Stimulated activated CD8-positive, alpha-beta memory T cell treated with anti-CD3 and anti-CD28 coated beads, Interleukin-4, amount 100 ng/mL, for 4 hours (primary cell): ENCODE data around the gene KRTAP4-8.
"Not testable (repeated sequence)": the region's sequence is repeated elsewhere in the genome, so short reads cannot be mapped to it uniquely, and the experiment has no call there.

ENCODE experiments used
- DNase-seq, 2 donors: peaks; one replicate each; pipeline ENCODE4 v3.0.0-alpha.2; 2020; ENCODE audit warnings: low read depth in 2 of 2, low spot score in 1 of 2

The KRTAP4-8 gene

DNA sequence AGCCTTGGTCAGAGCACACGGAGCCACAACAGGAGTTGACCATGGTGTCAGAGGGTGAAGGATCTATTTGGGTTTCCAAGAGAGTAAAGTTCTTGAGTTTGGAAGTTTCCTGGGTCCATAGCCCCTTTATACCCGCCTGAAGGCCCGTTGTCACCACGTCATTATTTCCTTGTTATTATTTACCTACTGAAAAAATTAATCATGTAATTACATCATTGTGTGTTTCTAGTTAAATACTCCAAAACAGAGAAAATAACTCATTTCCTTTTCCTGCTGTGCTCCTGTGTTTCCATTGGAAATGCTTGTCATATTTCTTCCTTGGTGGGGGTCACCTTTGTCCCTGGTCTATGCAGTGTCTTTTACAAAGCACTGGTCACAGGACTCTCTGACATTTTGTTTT lies at the start of gene KRTAP4-8:
KRTAP4-8 (minus strand) TSS at position 101 of the 400 bp plus-strand sequence; CDS start at position 43, 58 bp downstream.
- DNase-seq, result no peak

DNA sequence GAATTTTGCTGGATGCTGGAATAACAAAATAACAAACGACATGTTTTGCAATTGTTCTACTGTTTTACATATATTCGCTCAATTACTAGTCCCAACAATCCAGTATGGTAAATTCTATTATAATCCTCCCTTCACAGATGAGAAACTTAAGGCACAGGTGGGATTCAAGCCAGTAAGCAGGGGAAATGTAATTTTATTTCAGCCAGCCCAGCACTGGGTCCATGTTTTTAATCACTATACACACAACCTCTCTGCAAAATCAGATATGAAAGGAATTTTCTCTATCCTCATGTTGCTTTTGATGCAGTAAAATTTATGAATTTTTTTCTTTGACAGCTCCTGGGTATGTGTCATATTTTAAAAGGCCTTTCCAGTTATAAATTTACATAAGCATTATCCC lies 47.3 kb upstream of the KRTAP4-8 start:
- DNase-seq, result no peak

DNA sequence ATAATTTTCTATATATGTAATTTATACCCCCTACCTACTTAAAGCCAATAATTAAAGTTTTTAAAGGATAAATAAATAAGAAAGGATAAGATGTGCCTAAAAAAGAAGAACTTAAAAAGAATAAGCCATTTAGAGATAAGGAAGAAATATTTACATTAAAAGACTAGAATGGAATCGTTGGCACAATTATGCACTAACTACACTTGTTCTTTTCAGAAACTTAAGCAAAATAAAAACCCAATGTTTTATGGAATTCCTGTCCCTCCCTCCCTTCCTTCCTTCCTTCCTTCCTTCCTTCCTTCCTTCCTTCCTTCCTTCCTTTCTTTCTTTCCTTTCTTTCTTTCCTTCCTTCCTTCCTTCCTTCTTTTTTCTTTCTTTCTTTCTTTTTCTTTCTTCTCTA lies 46.9 kb upstream of the KRTAP4-8 start:
- no peak for DNase-seq

DNA sequence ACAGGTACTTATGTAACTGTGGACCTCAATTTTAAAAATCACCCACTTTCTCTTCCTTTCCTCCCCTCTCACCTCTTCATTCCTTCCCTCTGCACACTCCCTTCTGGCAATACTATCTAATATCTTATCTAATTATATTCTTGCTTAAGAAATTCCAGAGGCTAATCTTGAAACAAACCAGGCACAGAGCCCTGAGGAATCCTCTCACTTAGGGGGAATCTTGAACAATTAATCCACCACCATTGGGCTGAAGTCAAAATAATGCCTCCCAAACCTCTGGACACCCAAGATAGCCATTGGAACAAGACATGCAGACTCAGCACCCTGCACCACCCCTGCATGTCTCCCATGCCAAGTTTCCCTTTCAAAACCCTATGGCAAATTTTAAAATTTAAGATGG lies 43.4 kb upstream of the KRTAP4-8 start:
- no peak for DNase-seq

DNA sequence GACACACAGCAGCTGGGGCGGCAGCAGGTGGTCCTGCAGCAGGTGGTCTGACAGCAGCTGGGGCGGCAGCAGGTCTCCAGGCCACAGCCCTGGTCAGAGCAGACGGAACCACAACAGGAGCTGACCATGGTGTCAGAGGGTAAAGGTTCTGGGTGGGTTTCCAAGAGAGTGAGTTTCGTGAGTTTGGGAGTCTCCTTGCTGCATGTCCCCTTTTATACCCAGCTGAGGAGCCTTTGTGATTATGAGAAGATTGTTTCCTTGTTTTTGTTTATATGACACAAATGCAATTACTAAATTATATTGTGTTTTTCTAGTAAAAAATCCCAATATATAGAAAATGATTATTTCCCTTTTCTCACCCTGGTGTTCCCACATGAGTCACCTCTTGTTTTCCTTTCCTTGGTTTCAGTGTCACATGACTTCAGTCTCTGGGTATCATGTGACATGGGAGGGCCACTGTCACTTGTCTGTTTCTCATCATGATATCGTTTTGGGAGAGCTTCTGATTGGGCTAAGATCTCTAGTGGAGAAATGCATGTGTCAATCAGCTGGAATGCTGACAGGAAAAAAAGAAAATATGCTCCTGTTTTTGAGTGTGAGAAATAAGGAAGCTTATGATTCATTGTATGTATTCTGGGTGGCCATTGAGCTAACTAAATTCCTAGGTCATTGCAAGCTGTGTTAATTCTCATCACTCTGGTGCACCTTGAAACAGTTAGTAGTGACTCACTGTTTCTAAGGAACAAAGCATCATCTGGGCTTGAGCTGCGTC lies 42.6 kb upstream of the KRTAP4-8 start, which contains the start of gene KRTAP4-6:
KRTAP4-6 (minus strand) TSS at position 185 of the 772 bp plus-strand sequence; CDS start at position 128, 57 bp downstream.
- DNase-seq, result no peak

DNA sequence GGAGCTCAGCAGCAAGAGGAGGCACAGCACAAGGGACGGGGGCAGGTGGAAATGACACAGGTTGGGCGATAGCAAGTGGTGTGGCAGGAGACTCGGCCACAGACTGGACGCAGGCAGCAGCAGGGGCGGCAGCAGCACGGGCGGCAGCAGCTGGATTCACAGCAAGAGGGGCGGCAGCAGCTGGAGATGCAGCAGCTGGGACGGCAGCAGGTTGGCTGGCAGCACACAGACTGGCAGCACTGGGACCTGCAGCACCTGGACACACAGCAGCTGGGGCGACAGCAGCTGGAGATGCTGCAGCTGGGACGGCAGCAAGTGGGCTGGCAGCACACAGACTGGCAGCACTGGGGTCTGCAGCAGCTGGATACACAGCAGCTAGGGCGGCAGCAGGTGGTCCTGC lies 41.9 kb upstream of the KRTAP4-8 start:
- DNase-seq, result not testable (repeated sequence)

DNA sequence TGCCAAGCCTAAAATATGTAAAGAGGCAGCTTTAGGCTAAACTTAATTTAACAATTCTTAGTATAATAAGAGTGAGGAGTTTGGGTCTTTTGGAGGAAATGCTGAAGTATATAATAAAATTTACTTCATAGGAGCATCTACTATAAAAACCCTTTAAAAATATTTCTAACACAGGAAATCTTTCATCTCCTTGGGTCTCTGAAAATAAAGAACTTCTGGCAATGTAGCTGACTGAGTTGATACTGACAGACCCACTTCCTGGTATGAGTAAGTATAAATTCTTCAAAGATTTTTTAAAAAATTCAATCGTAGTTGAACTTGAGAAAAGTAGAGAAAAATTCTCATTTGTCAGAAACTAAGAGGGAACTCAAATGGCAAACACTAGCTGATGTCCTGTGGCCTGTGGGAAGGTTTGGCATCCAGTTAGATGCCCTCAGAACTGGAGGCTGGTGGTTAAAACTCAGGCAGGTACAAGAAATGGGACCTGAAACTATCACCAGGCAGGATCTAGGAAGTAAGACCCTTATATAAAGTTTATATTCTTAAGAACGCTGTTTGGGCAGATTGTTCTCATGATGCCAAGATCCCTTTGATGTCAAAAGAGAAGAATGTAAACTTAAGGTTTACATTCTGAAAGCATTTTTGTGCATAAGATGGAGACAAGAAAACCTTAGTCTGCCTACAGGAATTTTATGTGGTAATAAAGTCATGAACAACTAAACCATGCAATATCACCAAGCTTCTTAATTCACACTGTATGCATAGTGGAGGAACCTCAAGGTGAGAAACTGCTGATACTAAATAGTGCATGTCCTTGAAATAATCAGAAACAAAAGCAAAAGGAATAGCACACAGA lies 36.2 kb upstream of the KRTAP4-8 start:
- no peak for DNase-seq

DNA sequence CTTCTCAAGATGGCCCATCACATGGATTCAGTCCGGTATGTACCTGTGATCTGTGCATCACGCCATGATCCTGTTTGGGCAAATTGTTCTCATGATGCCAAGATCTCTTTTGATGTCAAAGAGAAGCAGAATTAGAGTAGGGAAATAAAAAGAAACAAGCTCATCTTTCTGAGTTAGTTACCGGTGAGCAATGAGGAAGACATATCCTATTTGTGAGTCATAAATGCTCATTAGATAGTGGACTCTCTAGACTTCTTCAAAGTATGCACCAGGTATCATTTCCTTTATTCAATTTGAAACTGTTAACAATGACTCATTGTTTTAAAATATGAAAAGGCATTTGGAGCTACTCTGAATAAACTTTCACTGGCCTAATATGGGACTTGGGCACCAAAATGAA lies 34.0 kb upstream of the KRTAP4-8 start:
- no peak for DNase-seq

DNA sequence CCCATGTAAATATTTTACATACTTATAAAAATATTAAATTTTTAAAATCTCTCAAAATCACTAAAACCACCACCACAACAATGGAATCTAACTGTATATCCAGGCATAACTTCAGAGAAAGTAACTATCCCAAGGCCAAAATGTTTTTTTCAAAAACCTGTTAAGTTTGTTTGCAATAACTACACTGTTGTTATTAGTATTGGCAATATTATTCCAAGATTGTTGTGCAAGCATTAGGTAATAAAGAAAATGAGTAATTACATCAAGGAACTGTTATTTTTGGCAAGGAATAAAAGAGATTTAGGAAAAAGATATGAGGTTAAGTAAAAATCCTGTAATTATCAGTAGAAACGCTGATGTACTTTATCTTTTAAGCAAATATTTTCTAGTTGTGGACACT lies 29.4 kb upstream of the KRTAP4-8 start:
- no peak for DNase-seq

DNA sequence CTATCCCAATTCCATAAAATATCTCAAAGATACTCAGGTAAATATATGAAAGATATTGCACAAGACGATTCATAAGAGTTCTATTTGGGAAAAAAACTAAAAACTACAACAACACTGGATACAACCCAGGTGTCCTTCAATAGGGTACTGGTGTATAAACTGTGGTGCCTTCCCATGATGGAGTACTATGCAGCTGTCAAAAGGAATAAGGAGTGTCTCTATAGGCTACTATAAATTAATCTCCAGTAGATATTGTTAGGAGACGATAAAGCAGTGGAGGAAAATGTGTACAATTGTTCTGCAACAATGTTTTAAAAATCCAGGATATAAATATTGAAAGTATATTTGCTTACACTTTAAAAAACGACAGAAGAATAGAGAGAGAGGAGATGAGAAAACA lies 28.5 kb upstream of the KRTAP4-8 start:
- no peak for DNase-seq

DNA sequence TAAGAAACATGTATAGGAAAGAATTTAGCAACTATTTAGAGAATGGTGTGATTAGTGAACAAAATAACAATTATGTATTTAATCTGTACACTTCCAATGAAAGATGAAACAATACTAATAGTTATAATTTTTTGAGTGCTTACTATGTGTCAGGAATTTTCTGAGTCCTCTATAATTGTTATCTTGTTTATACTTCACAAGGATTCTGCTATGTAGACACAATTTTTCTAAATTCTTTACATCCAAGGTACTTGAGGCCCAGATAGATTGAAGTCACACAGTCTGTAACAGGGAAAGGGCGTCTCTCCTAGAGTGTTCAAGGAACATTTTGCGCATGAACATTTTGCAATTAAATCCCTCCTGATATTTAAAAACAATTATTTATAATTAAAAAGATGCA lies 27.1 kb upstream of the KRTAP4-8 start:
- DNase-seq, result no peak

DNA sequence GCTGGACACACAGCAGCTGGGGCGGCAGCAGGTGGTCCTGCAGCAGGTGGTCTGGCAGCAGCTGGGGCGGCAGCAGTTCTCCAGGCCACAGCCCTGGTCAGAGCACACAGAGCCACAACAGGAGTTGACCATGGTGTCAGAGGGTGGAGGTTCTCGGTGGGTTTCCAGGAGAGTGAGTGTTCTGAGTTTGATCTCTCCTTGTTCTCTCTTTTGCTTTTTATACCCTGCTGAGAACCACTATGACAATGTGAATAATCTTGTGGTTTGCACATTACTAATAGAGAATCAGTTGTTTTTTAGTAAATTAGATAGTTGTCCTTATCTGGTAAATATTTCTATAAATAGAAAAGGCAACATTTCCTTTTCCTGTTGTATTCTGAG lies 26.0 kb upstream of the KRTAP4-8 start, which contains the start of gene KRTAP4-12:
KRTAP4-12 (minus strand) TSS at position 192 of the 381 bp plus-strand sequence; CDS start at position 132, 60 bp downstream.
- DNase-seq, result not testable (repeated sequence)

DNA sequence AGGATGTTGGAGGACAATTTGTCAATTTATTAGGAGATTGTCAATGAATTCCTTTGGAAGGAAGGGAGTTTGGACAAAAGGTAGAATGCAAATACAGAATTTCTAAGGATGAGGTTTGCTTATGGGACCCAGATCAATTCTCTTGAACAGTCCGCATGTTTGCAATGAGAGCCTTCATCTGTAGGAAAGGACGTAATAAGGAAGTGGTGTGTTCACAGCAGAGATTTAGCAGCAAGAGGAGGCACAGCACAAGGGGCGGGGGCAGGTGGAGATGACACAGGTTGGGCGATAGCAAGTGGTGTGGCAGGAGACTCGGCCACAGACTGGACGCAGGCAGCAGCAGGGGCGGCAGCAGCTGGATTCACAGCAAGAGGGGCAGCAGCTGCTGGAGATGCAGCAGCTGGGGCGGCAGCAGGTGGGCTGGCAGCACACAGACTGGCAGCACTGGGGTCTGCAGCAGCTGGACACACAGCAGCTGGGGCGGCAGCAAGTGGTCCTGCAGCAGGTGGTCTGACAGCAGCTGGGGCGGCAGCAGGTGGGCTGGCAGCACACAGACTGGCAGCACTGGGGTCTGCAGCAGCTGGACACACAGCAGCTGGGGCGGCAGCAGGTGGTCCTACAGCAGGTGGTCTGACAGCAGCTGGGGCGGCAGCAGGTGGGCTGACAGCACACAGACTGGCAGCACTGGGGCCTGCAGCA lies 25.5 kb upstream of the KRTAP4-8 start:
- not testable (repeated sequence) for DNase-seq

DNA sequence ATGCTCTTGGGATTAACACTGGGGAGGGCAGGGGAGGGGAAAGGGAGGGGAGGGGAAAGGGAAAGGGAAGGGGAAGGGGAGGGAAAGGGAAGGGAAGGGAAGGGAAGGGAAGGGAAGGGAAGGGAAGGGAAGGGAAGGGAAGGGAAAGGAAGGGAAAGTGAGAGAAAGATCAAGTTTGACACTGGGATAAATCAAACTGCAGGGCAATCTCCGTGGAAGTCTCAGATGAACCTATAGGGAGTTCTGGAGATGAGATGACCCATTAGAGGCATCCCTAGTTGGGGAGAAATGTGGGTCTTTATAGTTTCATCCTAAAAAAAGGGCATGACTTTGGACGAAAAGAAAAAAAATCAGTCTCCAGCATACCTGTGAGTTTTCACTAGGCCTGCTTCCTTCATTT lies 23.8 kb upstream of the KRTAP4-8 start:
- DNase-seq, result no peak

DNA sequence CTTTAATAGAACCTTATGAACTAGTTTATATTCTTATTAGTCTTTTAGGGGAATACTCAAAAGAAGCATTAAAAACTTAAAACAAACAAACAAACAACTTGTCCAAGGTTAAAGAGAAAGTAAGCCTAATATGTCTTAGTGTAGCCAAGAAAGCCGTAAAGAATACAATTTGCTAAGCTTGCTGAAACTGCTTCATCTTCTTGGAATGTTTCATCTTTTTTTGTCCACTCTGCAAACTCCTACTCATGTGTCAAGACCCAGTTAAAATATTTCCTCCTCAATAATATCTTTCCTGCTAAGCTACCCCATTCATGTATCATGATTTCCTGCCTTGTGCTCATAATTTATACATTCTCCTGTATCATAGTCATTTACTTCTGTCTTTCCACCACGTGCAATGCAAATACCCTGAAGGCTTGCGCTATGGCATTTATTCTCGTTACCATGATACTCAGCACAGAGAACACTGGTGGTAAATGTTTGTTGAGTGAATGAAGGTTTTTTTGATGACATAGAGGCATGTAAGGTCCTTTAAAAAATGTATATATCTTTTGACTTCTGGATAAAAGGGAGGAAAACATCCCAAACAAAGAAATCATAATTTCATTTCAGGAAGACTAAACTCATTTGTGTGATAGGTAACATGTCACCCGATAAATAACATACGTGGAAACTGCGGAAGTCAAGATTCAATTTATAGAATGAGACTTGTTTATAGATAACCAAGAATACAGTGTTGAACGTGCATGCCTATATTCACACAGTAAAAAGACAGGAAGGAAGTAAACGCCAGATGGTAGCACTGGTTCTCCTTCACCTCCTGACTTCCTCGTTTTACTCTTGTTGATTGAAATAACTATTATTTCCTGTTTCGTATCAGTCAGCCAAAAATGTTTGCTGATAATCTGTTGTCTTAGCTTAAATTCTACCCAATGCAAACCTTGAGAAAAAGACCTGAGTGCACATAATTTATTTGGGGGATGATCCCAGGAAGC lies 22.1 kb upstream of the KRTAP4-8 start:
- DNase-seq, result not testable (repeated sequence)

DNA sequence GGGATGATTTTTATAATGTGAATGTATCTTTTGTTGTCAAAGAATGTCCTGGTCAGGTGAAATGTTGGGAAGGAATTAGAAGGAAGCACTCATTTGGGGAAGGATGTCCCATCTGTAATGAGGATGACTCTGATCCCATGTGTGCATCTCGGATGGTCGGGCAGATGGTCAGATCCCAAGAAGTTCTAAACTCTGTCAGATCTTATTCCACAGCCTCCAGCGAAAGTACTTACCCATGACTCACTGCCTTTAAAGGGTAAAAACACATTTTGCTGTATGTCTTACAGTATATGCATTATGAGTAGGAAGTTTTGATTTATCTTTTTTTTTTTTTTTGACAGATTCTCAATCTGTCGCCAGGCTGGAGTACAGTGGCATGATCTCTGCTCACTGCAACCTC lies 20.8 kb upstream of the KRTAP4-8 start:
- no peak for DNase-seq

DNA sequence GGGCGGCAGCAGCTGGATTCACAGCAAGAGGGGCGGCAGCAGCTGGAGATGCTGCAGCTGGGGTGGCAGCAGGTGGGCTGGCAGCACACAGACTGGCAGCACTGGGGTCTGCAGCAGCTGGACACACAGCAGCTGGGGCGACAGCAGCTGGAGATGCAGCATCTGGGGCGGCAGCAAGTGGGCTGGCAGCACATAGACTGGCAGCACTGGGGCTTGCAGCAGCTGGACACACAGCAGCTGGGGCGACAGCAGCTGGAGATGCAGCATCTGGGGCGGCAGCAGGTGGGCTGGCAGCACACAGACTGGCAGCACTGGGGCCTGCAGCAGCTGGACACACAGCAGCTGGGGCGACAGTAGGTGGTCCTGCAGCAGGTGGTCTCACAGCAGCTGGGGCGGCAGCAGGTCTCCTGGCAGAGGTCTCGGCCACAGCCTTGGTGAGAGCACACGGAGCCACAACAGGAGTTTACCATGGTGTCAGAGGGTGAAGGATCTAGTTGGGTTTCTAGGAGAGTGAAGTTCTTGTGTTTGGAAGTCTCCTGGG lies 20.0 kb upstream of the KRTAP4-8 start, which contains the start of gene KRTAP4-11:
KRTAP4-11 (minus strand) TSS at position 528 of the 541 bp plus-strand sequence; CDS start at position 470, 58 bp downstream.
- DNase-seq, result not testable (repeated sequence)

DNA sequence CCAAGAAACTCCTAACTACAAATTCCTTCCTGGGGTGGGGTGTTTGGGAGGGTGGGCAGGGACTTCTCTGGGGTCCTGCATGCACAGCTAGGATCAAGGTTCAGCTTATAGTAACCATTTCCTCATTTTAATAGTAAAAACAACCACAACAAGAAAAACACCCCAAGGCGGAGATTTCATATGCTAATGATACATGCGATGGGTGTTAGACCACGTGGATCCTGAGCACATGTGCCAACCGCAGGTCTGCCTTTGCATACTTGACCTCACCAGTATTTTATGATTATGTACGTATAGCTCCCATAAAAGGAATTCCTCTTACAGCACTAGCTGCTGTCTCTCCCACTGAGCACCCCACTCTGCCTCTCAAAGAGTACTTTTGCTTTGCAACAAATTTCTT lies 18.4 kb upstream of the KRTAP4-8 start:
- no peak for DNase-seq

DNA sequence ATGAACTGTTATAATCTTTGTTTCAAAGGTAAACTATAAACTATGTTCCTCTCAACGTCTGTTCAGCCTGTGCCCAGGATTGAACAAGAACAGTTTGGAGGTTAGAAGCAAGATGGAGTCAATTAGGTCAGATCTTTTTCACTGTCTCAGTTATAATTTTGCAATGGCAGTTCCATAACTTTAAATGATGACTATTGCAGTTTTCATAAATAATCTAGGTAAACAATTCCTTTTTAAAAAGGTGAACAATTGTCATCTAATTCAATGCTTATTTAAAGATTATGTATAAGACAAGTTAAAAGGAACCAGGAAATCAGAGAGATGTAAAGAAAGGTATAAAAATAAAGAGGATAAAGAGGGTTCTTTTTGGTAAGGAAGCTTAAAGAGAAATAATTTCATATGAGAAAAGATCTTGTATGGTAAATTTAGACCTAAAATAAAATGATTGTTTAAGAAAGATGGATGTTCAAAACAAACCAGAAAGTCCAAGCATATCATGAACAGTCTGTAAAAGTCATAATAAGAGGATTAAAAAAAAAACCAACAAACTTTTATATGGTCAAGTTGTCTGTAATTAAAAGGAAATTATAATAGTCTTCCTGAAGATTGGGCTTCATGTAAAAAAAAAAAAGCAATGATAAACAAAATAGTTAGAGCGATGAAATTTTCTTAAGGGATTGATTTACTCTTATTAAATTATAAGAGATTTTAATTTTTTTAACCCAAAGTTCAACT lies 13.4 kb upstream of the KRTAP4-8 start:
- DNase-seq, result no peak
